NCI-H2081 (cell line): Measurements from ENCODE around the gene SGPP2.
A peak's percentile ranks its signal among the peaks of the same experiment; 100 is the strongest.
"Not testable (repeated sequence)": the region's sequence is repeated elsewhere in the genome, so short reads cannot be mapped to it uniquely, and the experiment has no call there.

Experiments
- DNase-seq, 2 experiments: peaks; one replicate each; lab custom pipeline; 2025; lab: John Stamatoyannopoulos, UW

Gene SGPP2

GRCh38 chr2:222576171-222577081, 152.1 kb downstream of the SGPP2 start:
- DNase-seq, result peak in 1 of 2 experiments; percentile 17

GRCh38 chr2:222577341-222577740, 153.0 kb downstream of the SGPP2 start:
- no peak for DNase-seq

- DNase-seq, result peak; percentile 6
These were observed 158.6 kb downstream of the SGPP2 start for GRCh38 chr2:222582928-222583327.

- not testable (repeated sequence) for DNase-seq
These were observed 160.2 kb downstream of the SGPP2 start for GRCh38 chr2:222584589-222584988.

GRCh38 chr2:222591661-222592060, 167.3 kb downstream of the SGPP2 start:
- no peak for DNase-seq

- no peak for DNase-seq
These were observed 167.8 kb downstream of the SGPP2 start for GRCh38 chr2:222592176-222592575.

- no peak for DNase-seq
These were observed 170.3 kb downstream of the SGPP2 start for GRCh38 chr2:222594679-222595078.

GRCh38 chr2:222595581-222595980, 171.2 kb downstream of the SGPP2 start:
- no peak for DNase-seq

GRCh38 chr2:222598611-222599010, 174.3 kb downstream of the SGPP2 start:
- DNase-seq, result no peak

- DNase-seq, result no peak
These were observed 179.2 kb downstream of the SGPP2 start for GRCh38 chr2:222603501-222603900.

GRCh38 chr2:222604749-222605515, 180.6 kb downstream of the SGPP2 start:
- no peak for DNase-seq

GRCh38 chr2:222606306-222606705, 182.0 kb downstream of the SGPP2 start:
- no peak for DNase-seq

GRCh38 chr2:222608081-222608480, 183.7 kb downstream of the SGPP2 start:
- DNase-seq, result no peak

GRCh38 chr2:222609381-222609780, 185.0 kb downstream of the SGPP2 start:
- DNase-seq, result no peak
